Activated T-cell treated with anti-CD3 and anti-CD28 coated beads, Interleukin-2, amount 50 U/mL, for 24 hours (primary cell): ENCODE data around the gene ZNF648.
A peak's percentile ranks its signal among the peaks of the same experiment; 100 is the strongest.
"Not testable (repeated sequence)": the region's sequence is repeated elsewhere in the genome, so short reads cannot be mapped to it uniquely, and the experiment has no call there.

ENCODE experiments used
- DNase-seq: peaks from one replicate; pipeline ENCODE4 v3.0.0-alpha.2; 2020
- H3K27ac Mint-ChIP-seq: 2 replicates; pipeline ENCODE4 v1.8.0; 2020; ENCODE audit warnings: mild to moderate bottlenecking, mixed read lengths
- H3K27me3 Mint-ChIP-seq: 2 replicates; pipeline ENCODE4 v1.8.0; 2020; ENCODE audit warnings: mixed read lengths
- H3K36me3 Mint-ChIP-seq: 2 replicates; pipeline ENCODE4 v1.8.0; 2020; ENCODE audit warnings: low read depth, mixed read lengths
- H3K4me1 Mint-ChIP-seq: 2 replicates; pipeline ENCODE4 v1.8.0; 2020; ENCODE audit warnings: low read depth, mixed read lengths
- H3K4me3 Mint-ChIP-seq: 2 replicates; pipeline ENCODE4 v1.8.0; 2020; ENCODE audit warnings: mild to moderate bottlenecking, moderate library complexity, mixed read lengths
- H3K9me3 Mint-ChIP-seq: 2 replicates; pipeline ENCODE4 v1.8.0; 2020; ENCODE audit warnings: mixed read lengths

Gene ZNF648

DNA sequence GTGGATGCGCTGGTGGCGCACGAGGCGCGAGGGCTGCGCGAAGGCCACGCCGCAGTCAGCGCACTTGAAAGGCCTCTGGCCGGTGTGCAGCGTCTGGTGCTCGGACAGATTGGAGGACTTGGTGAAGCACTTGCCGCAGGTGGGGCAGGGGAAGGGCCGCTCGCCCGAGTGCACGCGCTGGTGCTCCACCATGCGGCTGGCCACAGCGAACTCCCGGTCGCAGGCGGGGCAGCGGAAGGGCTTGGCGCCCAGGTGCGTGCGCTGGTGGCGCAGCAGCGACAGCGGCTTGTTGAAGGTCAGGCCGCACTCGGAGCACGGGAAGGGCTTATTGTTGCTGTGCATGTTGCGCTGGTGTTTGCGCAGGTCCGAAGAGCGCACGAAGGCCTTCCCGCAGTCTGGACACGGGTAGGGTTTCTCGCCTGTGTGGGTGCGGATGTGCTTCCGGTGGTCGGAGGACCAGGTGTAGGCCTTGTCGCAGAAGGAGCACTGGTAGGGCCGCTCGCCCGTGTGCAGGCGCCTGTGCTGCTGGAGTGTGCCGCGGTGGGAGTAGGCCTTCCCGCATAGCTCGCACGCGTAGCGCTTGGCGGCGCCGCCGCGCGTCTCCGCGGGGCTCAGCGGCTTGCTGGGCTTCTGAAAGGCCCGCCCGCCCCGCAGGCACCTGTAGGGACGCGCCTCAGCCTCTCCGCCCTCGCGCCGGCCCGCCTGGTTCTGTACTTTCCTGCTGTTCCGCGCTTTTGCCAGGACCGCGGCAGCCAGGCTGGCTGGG lies 4.7 kb downstream of the ZNF648 start:
- Mint-ChIP-seq H3K36me3 (no peaks in the 10 kb centered on the region), H3K9me3 (no peaks in the 10 kb centered on the region), H3K27me3 (peaks cover 51% of the 10 kb centered on the region), H3K4me3 (no peak overlapping the region), H3K27ac (no peak overlapping the region), H3K4me1 (peaks cover 4% of the 10 kb centered on the region)
- DNase-seq, result no peak

GRCh38 chr1:182054698-182055326 lies 6.7 kb downstream of the ZNF648 start:
- Mint-ChIP-seq H3K4me3 (no peak overlapping the region), H3K27me3 (peaks cover 34% of the 10 kb centered on the region), H3K4me1 (peaks cover 4% of the 10 kb centered on the region), H3K36me3 (no peaks in the 10 kb centered on the region), H3K27ac (no peak overlapping the region), H3K9me3 (no peaks in the 10 kb centered on the region)
- no peak for DNase-seq

GRCh38 chr1:182052355-182052754 lies 9.2 kb downstream of the ZNF648 start:
- Mint-ChIP-seq H3K27ac (no peak overlapping the region), H3K9me3 (no peaks in the 10 kb centered on the region), H3K36me3 (no peaks in the 10 kb centered on the region), H3K4me1 (peaks cover 4% of the 10 kb centered on the region), H3K27me3 (peaks cover 13% of the 10 kb centered on the region), H3K4me3 (no peak overlapping the region)
- DNase-seq, result no peak

DNA sequence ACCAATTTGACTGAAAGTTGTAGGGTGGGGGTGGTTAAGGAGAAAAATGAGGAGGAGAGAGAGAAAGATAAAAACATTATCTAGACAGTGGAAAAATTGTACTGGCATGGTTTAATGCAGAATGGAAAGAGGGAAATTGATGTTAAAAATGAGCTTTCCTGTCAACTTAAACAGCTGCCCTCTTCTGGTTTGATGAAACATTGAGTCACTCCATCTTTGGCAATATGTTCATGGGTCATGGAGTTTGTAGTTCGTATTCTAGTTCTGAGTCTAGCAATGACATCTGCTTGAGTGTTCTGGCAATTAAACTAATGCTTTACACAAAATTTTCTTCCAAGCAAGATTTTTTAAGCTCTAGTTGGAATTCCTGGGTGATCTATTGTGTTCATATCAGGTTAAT lies 9.6 kb downstream of the ZNF648 start:
- Mint-ChIP-seq H3K36me3 (no peaks in the 10 kb centered on the region), H3K9me3 (no peaks in the 10 kb centered on the region), H3K4me1 (peaks cover 8% of the 10 kb centered on the region), H3K4me3 (no peak overlapping the region), H3K27me3 (peaks cover 10% of the 10 kb centered on the region), H3K27ac (no peak overlapping the region)
- no peak for DNase-seq

GRCh38 chr1:182050481-182051448 lies 10.7 kb downstream of the ZNF648 start:
- DNase-seq, result no peak
- H3K4me3 Mint-ChIP-seq, result no peak overlapping the region
- peaks cover 6% of the 10 kb centered on the region for H3K9me3 Mint-ChIP-seq
- H3K4me1 Mint-ChIP-seq, result peaks cover 9% of the 10 kb centered on the region
- H3K27ac Mint-ChIP-seq, result no peak overlapping the region
- no peaks in the 10 kb centered on the region for H3K36me3 Mint-ChIP-seq
- peaks cover under 1% of the 10 kb centered on the region for H3K27me3 Mint-ChIP-seq

- Mint-ChIP-seq H3K4me3 (no peak overlapping the region), H3K27me3 (no peaks in the 10 kb centered on the region), H3K27ac (no peak overlapping the region), H3K4me1 (peaks cover 9% of the 10 kb centered on the region), H3K36me3 (peaks cover 3% of the 10 kb centered on the region), H3K9me3 (peaks cover 12% of the 10 kb centered on the region)
- no peak for DNase-seq
These were observed 12.9 kb downstream of the ZNF648 start for GRCh38 chr1:182048562-182048961.

GRCh38 chr1:182046763-182047162 lies 14.7 kb downstream of the ZNF648 start:
- no peak for DNase-seq
- peaks cover 12% of the 10 kb centered on the region for H3K9me3 Mint-ChIP-seq
- no peak overlapping the region for H3K4me3 Mint-ChIP-seq
- H3K4me1 Mint-ChIP-seq, result peaks cover 8% of the 10 kb centered on the region
- peak overlapping the region; percentile 35 for H3K27ac Mint-ChIP-seq
- peaks cover 3% of the 10 kb centered on the region for H3K36me3 Mint-ChIP-seq
- H3K27me3 Mint-ChIP-seq, result no peaks in the 10 kb centered on the region

DNA sequence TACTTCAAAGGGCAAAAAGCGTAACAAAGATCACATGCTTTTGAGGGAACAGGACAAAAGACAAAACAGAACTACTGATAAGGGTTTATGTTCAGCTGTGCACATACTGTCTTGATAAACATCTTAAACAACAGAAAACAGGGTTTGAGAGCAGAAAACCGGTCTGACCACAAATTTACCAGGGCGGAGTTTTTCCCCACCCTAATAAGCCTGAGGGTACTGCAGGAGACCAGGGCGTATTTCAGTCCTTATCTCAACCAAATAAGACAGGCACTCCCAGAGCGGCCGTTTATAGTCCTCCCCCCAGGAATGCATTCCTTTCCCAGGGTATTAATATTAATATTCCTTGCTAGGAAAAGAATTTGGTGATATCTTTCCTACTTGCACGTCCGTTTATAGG lies 16.0 kb downstream of the ZNF648 start:
- not testable (repeated sequence) for H3K4me3 Mint-ChIP-seq, H3K27ac Mint-ChIP-seq, H3K27me3 Mint-ChIP-seq, H3K4me1 Mint-ChIP-seq, DNase-seq, H3K36me3 Mint-ChIP-seq
- peaks cover 12% of the 10 kb centered on the region for H3K9me3 Mint-ChIP-seq

GRCh38 chr1:182041615-182042014 lies 19.9 kb downstream of the ZNF648 start:
- Mint-ChIP-seq H3K36me3 (peaks cover 4% of the 10 kb centered on the region), H3K4me3 (no peak overlapping the region), H3K27me3 (no peaks in the 10 kb centered on the region), H3K4me1 (peaks cover under 1% of the 10 kb centered on the region), H3K9me3 (peaks cover 19% of the 10 kb centered on the region), H3K27ac (no peak overlapping the region)
- DNase-seq, result no peak

DNA sequence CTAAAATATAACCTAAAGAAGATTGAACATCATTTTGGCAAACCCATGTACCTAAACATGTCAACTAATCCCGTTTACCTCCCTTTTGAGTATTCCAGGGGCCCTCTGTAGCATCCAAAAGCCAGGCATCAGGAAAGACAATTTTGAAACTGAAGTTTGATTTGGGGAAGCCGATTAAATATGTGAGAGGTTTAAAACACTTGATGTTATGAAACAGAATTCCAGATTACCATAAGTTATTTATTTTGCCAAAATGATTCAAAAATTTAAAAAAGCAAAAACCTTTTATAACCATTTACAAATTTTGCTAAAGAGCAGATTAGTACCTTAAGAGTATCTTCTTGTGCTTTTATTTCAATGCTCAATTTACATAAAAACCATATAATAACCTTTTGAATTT lies 23.3 kb downstream of the ZNF648 start:
- Mint-ChIP-seq H3K27me3 (no peaks in the 10 kb centered on the region), H3K36me3 (peaks cover 1% of the 10 kb centered on the region), H3K9me3 (peaks cover 10% of the 10 kb centered on the region), H3K4me1 (no peaks in the 10 kb centered on the region), H3K4me3 (no peak overlapping the region), H3K27ac (no peak overlapping the region)
- DNase-seq, result no peak

DNA sequence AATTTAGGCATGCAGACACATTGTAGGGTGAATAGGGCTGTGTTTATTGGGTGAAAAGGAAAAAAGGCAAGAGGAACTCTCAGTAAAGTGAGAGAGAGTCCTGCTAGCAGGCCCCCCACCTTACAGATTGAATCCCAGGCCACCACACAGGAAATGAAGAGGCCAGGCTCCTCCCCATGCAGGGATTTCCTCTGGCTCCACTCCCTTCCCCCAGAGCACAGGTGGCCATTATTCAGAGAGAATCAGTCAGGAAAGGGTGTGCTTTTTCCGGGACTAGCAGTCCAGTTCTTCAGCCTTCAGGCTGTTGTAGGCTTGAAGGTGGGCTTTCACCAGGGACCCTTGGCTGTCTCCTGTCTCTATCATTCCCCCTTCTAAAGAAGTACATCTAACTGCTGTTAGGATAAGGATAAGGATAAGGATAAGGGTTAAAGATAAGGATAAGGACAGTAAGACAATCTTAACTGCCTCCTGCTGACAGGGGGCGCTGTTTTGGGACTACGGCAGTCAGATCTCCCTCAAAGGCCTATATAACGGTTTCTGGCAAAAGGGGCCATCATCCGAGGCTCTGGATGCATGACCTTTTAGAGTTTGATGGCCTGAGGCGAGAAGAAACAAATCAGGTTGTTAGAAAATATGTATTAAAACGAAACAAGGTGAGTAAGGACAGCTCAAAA lies 26.3 kb downstream of the ZNF648 start:
- no peak overlapping the region for H3K4me3 Mint-ChIP-seq
- no peak for DNase-seq
- peaks cover 10% of the 10 kb centered on the region for H3K9me3 Mint-ChIP-seq
- peaks cover 1% of the 10 kb centered on the region for H3K36me3 Mint-ChIP-seq
- no peak overlapping the region for H3K27ac Mint-ChIP-seq
- H3K4me1 Mint-ChIP-seq, result peaks cover 2% of the 10 kb centered on the region
- no peaks in the 10 kb centered on the region for H3K27me3 Mint-ChIP-seq

- Mint-ChIP-seq H3K4me3 (no peak overlapping the region), H3K4me1 (peaks cover 14% of the 10 kb centered on the region), H3K9me3 (peaks cover 1% of the 10 kb centered on the region), H3K27ac (no peak overlapping the region), H3K36me3 (peaks cover 5% of the 10 kb centered on the region), H3K27me3 (no peaks in the 10 kb centered on the region)
- DNase-seq, result no peak
These were observed 29.3 kb downstream of the ZNF648 start for GRCh38 chr1:182032251-182032650.

DNA sequence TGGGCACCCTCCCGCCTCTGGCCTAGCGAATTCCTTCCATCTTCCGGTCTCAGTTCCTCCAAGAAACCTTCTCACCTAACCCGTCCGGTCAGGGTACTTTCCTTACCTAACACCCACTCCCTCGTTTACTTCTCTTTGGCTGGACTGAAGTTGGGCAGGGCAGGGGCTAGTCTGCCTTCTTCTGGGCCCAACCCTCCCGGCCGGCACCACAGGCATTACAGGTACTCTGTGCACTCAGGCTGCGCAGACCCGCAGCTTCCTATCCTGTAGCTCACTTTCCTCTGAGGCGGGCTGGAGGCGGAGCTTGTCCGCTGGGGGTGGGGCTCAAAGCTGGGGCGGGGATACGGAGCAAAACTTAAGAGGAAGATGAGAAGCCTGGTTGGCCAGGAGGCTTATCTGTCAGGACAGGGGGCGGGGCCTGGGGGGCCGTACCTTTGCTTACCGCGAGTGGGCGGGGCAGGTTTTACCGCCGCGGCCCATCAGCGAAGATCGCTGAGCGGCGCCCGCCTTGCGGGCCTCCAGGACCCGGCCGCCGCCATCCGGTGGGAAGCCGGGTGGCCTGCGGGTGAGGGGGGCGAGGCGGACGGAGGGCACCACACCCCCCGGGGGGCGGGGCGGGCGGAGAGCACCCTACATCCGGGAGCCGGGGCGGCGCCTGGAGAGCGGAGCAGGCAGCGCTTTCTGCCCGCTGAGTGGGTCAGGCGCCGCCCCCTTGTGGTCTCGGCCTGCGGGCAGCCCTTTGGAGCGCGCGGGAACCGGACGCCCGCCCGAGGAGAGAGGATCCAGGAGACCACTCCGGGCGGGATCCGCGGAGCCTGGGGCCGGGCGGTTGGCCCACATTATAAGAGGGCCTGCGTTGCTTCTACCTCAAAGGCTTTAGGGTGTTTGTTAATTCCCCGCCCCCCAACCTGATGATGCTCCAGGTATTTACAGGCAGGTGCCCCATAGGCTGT lies 31.9 kb downstream of the ZNF648 start:
- Mint-ChIP-seq H3K27me3 (no peaks in the 10 kb centered on the region), H3K4me3 (peak overlapping the region; percentile 86), H3K4me1 (peaks cover 14% of the 10 kb centered on the region), H3K9me3 (no peaks in the 10 kb centered on the region), H3K36me3 (peaks cover 5% of the 10 kb centered on the region), H3K27ac (peak overlapping the region; percentile 93)
- peak; percentile 99 for DNase-seq
